Measurements from ENCODE around the gene DDX31. TPM values are rescaled to one million over a fixed set of nuclear protein-coding genes. Genes with fewer than 3 reads are reported as not detected.

Gene DDX31
- total and polyA plus RNA-seq, 9 of the 15 experiments (the other 6 are each of a cell fraction or from before 2014, with no cell fraction given), result 11.9 to 24.6 (median 22.2) TPM

GRCh38 chr9:132669698-132670456, at the start of gene DDX31 (continued):
- TF ChIP-seq ZNF174 (CRISPR knock-in tag; IDR thresholded peaks at IDR 0.05) (no peak), ZBTB9 (CRISPR knock-in tag; IDR thresholded peaks at IDR 0.05) (peak; percentile 17; the same call in 1 of the 2 replicates), ZNF217 (CRISPR knock-in tag; IDR thresholded peaks at IDR 0.05) (0 out of 2 replicates have a peak, but pooled peaks have one; percentile 13), ZNF586 (CRISPR knock-in tag; conservative IDR thresholded peaks at IDR 0.05) (no peak), POLR2B (IDR thresholded peaks at IDR 0.05; ENCODE audit: low read depth, partially characterized antibody) (peak; percentile 65), AFF4 (CRISPR knock-in tag; IDR thresholded peaks at IDR 0.05) (peak; percentile 79; the same call in 1 of the 2 replicates), CBX1 (IDR thresholded peaks at IDR 0.05; ENCODE audit: low read depth) (peak; percentile 81), CBX2 (IDR thresholded peaks at IDR 0.05; ENCODE audit: insufficient read depth, low read length, poor library complexity, severe bottlenecking) (no peak), ZNF263 (CRISPR knock-in tag; IDR thresholded peaks at IDR 0.05; ENCODE audit: borderline replicate concordance) (peak; percentile 9; the same call in 1 of the 2 replicates), NR3C1 (CRISPR knock-in tag; IDR thresholded peaks at IDR 0.05) (0 out of 2 replicates have a peak, but pooled peaks have one; percentile 92), NR0B1 (IDR thresholded peaks at IDR 0.05; ENCODE audit: partially characterized antibody) (no peak), ZNF583 (CRISPR knock-in tag; IDR thresholded peaks at IDR 0.05) (0 out of 2 replicates have a peak, but pooled peaks have one; percentile 29), ZNF224 (CRISPR knock-in tag; IDR thresholded peaks at IDR 0.05) (peak; percentile 57; the same call in 1 of the 2 replicates), ZFX (CRISPR knock-in tag; IDR thresholded peaks at IDR 0.05) (peak; percentile 69), CTCF (IDR thresholded peaks at IDR 0.05 in 2 of 3, conservative IDR thresholded peaks at IDR 0.05 in 1 of 3; ENCODE audit: insufficient read depth in 2 of 3, low read depth in 1 of 3, low read length in 3 of 3) (no peak), RBFOX2 (IDR thresholded peaks at IDR 0.05; ENCODE audit: low read depth, low read length) (peak; percentile 92), TCF7 (IDR thresholded peaks at IDR 0.05; ENCODE audit: borderline replicate concordance) (peak; percentile 61; the same call in 1 of the 2 replicates), SMAD3 (CRISPR knock-in tag; conservative IDR thresholded peaks at IDR 0.05) (no peak), SMARCE1 (IDR thresholded peaks at IDR 0.05) (no peak), FUS (optimal IDR thresholded peaks at IDR 0.05; ENCODE audit: low read depth, low read length) (peak; percentile 49)
